Panc1 (cell line): ENCODE data around the gene SCAF4. TPM values are rescaled to one million over a fixed set of nuclear protein-coding genes. Genes with fewer than 3 reads are reported as not detected.
"Not testable (repeated sequence)": the region's sequence is repeated elsewhere in the genome, so short reads cannot be mapped to it uniquely, and the experiment has no call there.

ENCODE experiments used
- ATAC-seq: fragments of 200-7000 bp; cut with Tn5 transposase; 2 replicates; pipeline ENCODE4 v1.9.1; 2020; ENCODE audit warnings: mild to moderate bottlenecking, moderate library complexity
- BruUV-seq: library from RNA; stranded (reverse); fragments of 400-500 nt; replicated peaks from 2 replicates; lab custom pipeline; 2021; lab: Mats Ljungman, UMichigan
- CTCF ChIA-PET: fragments of 300-600 bp; sonication (Branson Sonifier 250); formaldehyde crosslinking; loops from one replicate; lab custom pipeline; 2022; ENCODE audit warnings: antibody characterized with exemption; lab: Charles Lee
- POLR2A ChIA-PET: fragments of 300-600 bp; sonication (Branson Sonifier 250); formaldehyde crosslinking; loops from one replicate; lab custom pipeline; 2022; ENCODE audit warnings: antibody characterized with exemption; lab: Charles Lee
- DNase-seq: peaks from one replicate; pipeline ENCODE4 v3.0.0-alpha.2; 2010; ENCODE audit warnings: low read depth, low spot score
- H3K27ac ChIP-seq: 2 replicates; pipeline ENCODE4 v1.5.1; 2011; ENCODE audit warnings: mild to moderate bottlenecking, low read length, inconsistent platforms
- H3K27me3 ChIP-seq: fragments of 200-500 bp; sonication (Bioruptor generic); 2 replicates; pipeline ENCODE4 v1.6.0; 2014; ENCODE audit warnings: low read length, inconsistent platforms; ENCODE audit not compliant: control insufficient read depth, insufficient read depth
- H3K36me3 ChIP-seq: fragments of 200-500 bp; sonication (Bioruptor generic); 2 replicates; pipeline ENCODE4 v1.5.1; 2014; ENCODE audit warnings: inconsistent platforms, mild to moderate bottlenecking, low read length, moderate library complexity; ENCODE audit not compliant: control insufficient read depth, insufficient read depth
- H3K4me1 ChIP-seq: 2 replicates; pipeline ENCODE4 v1.5.1; 2011; ENCODE audit warnings: inconsistent platforms, mild to moderate bottlenecking, low read length, moderate library complexity; ENCODE audit not compliant: control insufficient read depth, insufficient read depth
- H3K4me3 ChIP-seq, 2 experiments: 2 replicates each; pipeline ENCODE4 v1.5.1; 2011 to 2012; ENCODE audit warnings: low read depth in 2 of 2, low read length in 2 of 2, mild to moderate bottlenecking in 2 of 2, inconsistent platforms in 1 of 2, moderate library complexity in 1 of 2
- H3K9me3 ChIP-seq: fragments of 200-500 bp; sonication (Bioruptor generic); 2 replicates; pipeline ENCODE4 v1.5.1; 2014; ENCODE audit warnings: low read depth, mild to moderate bottlenecking, inconsistent platforms, low read length, moderate library complexity; ENCODE audit not compliant: control insufficient read depth, insufficient read depth
- CTCF ChIP-seq: fragments of 450-650 bp; IDR thresholded peaks from 2 replicates; pipeline ENCODE4 v1.5.1; 2017; ENCODE audit warnings: mild to moderate bottlenecking
- POLR2AphosphoS5 ChIP-seq: IDR thresholded peaks from 2 replicates; pipeline ENCODE4 v1.6.1; 2012; ENCODE audit warnings: mild to moderate bottlenecking, low read depth, low read length, moderate library complexity
- REST ChIP-seq, 2 experiments: IDR thresholded peaks; 2 replicates each; pipeline ENCODE4 v1.6.1; 2011 to 2012; ENCODE audit warnings: low read depth in 2 of 2, control low read depth in 1 of 2, low read length in 1 of 2, mild to moderate bottlenecking in 1 of 2, moderate library complexity in 1 of 2; ENCODE audit not compliant: insufficient read depth in 1 of 2
- SIN3A ChIP-seq: IDR thresholded peaks from 2 replicates; pipeline ENCODE4 v1.6.1; 2012; ENCODE audit warnings: low read depth, mild to moderate bottlenecking, low read length, moderate library complexity, borderline replicate concordance; ENCODE audit not compliant: insufficient read depth
- TCF7L2 ChIP-seq: IDR thresholded peaks from 2 replicates; pipeline ENCODE4 v1.6.1; 2011; ENCODE audit warnings: mild to moderate bottlenecking, low read depth, low read length, inconsistent platforms
- in situ Hi-C: cut with HindIII; loops from 2 replicates; pipeline ENCODE4 v1.10.0; 2016; ENCODE audit warnings: low sequenced_read_pairs, low pct_unique_long_range_greater_than_20kb
- intact Hi-C: fragments of 100-400 bp; cut with micrococcal nuclease; formaldehyde crosslinking; loops from one replicate; pipeline ENCODE4 v1.10.0; 2022; ENCODE audit not compliant: unreplicated experiment
- total RNA-seq: library from RNA; stranded (reverse); gene quantifications from one replicate; pipeline ENCODE4 v1.2.1, GENCODE V29; 2021; ENCODE audit not compliant: unreplicated experiment

Gene SCAF4
- total RNA-seq, 1 experiment from 2014 or later = 28.4 TPM

GRCh38 chr21:31766899-31767298 is 35.0 kb upstream of the SCAF4 start:
- H3K36me3 ChIP-seq = no peaks in the 10 kb centered on the region
- H3K4me1 ChIP-seq = no peaks in the 10 kb centered on the region
- no peak overlapping the region for H3K4me3 ChIP-seq
- H3K27me3 ChIP-seq = no peaks in the 10 kb centered on the region
- intact Hi-C loops (no loop called here), in situ Hi-C loops (no loop called here)
- H3K9me3 ChIP-seq = no peaks in the 10 kb centered on the region
- DNase-seq (no peak), ATAC-seq (no peak)
- no TSS peak for BruUV-seq
- TF ChIP-seq SIN3A (no peak), CTCF (no peak), REST (IDR thresholded peaks at IDR 0.05; ENCODE audit: insufficient read depth in 1 of 2, low read depth in 2 of 2, low read length in 1 of 2) (no peak), TCF7L2 (no peak), POLR2AphosphoS5 (no peak)
- POLR2A ChIA-PET = no interaction called here
- H3K27ac ChIP-seq = no peak overlapping the region
- CTCF ChIA-PET = no interaction called here

GRCh38 chr21:31765850-31766249 is 33.9 kb upstream of the SCAF4 start:
- H3K36me3 ChIP-seq, POLR2A ChIA-PET, H3K4me3 ChIP-seq, ATAC-seq, in situ Hi-C loops, intact Hi-C loops, BruUV-seq, H3K27me3 ChIP-seq, DNase-seq, H3K9me3 ChIP-seq, H3K27ac ChIP-seq, CTCF ChIA-PET, H3K4me1 ChIP-seq: not testable (repeated sequence)

- H3K4me1 ChIP-seq = no peaks in the 10 kb centered on the region
- ChIA-PET POLR2A (no interaction called here), CTCF (no interaction called here)
- no peaks in the 10 kb centered on the region for H3K9me3 ChIP-seq
- H3K36me3 ChIP-seq = no peaks in the 10 kb centered on the region
- no TSS peak for BruUV-seq
- H3K27me3 ChIP-seq = peaks cover 2% of the 10 kb centered on the region; the same call in 1 of the 2 replicates
- H3K4me3 ChIP-seq = no peak overlapping the region
- no peak overlapping the region for H3K27ac ChIP-seq
- TF ChIP-seq SIN3A = no peak
- TF ChIP-seq CTCF = no peak
- no peak for TF ChIP-seq REST (IDR thresholded peaks at IDR 0.05; ENCODE audit: insufficient read depth in 1 of 2, low read depth in 2 of 2, low read length in 1 of 2)
- no peak for TF ChIP-seq TCF7L2
- no peak for TF ChIP-seq POLR2AphosphoS5
- intact Hi-C loops = no loop called here
- in situ Hi-C loops = no loop called here
- no peak for DNase-seq
- ATAC-seq = no peak
These were observed 29.0 kb upstream of the SCAF4 start for GRCh38 chr21:31760931-31761330.
